ENCODE measurements around the gene CFAP99.

CFAP99 gene

DNA sequence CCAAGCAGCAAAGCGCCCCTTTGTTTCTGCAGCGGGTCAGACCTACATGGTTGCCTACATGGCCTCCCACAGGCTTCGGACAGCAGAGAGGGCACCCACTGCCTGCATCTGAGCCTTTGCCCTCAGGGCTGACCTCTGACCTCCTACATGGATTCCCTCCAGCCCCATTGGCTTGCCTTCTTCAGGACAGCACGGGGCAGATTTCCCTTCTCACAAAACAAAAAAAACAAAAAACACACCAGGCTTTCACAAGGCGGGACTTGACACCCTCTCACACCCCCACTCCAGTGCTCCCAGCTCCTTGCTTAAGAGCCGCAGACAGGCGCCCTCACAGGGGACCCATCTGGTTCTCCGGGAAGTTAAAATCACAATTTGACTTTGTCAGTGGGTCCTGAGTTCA is 33.2 kb upstream of the CFAP99 start:
- ChIA-PET POLR2A (ENCODE audit: low non-redundant PET) (no interaction called here), CTCF (no interaction called here)
- no peak for TF ChIP-seq CTCF (conservative IDR thresholded peaks at IDR 0.05; ENCODE audit: low read depth)
- no peak for DNase-seq (ENCODE audit: low spot score)
- no peak overlapping the region for H3K27ac ChIP-seq

DNA sequence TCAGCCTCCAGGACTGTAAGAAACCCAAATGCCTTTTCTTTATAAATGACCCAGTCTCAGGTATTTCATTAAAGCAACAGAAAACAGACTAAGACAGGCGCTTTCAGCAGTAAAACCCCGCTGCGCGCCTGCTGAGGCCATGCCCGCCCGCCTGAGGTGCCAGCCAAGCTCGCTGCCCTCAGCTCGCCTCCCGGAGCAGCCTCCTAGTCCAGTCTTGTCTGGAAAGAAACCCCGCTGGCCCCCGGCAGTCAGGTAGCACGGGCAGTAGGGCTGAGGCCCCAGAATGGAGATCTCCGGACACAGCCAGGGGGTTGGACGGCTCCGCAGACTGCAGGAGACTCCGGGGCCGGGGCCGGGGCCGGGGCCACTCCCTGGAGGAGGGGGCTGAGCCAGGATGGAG is 32.0 kb upstream of the CFAP99 start:
- no peak for DNase-seq (ENCODE audit: low spot score)
- no peak overlapping the region for H3K27ac ChIP-seq
- POLR2A ChIA-PET (ENCODE audit: low non-redundant PET): no interaction called here
- CTCF ChIA-PET: no interaction called here
- TF ChIP-seq CTCF (conservative IDR thresholded peaks at IDR 0.05; ENCODE audit: low read depth): no peak

DNA sequence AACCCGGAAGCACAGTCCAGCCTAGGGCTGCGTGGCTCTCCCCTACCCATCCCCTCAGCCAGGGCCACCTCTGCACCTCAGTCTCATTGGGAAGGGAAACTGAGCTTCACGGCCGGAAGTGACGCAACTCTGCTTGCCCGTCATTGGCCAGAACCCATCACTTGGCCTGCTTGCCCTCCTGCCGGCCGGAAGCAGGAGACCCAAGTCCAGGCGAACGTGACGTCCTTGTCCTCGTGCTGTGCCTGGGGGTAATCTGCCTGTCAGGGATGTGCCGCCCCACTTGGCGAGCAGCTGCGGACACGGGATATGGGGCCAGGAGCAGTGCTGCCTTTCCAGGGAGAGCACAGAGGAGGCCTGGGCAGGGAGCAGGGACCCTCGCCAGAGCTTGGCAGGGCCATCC is 31.5 kb upstream of the CFAP99 start:
- ChIA-PET CTCF (interaction anchor here (0.7 kb wide), 1 partner anchor 26 kb away, joined by 3 read pairs; no protein-coding TSS in a partner anchor), POLR2A (ENCODE audit: low non-redundant PET) (no interaction called here)
- no peak overlapping the region for H3K27ac ChIP-seq
- no peak for DNase-seq (ENCODE audit: low spot score)
- TF ChIP-seq CTCF (conservative IDR thresholded peaks at IDR 0.05; ENCODE audit: low read depth): no peak

- ChIA-PET POLR2A (ENCODE audit: low non-redundant PET) (no interaction called here), CTCF (no interaction called here)
- no peak for DNase-seq (ENCODE audit: low spot score)
- H3K27ac ChIP-seq: no peak overlapping the region
- TF ChIP-seq CTCF (conservative IDR thresholded peaks at IDR 0.05; ENCODE audit: low read depth): no peak
Observed at GRCh38 chr4:2387829-2388228, 30.9 kb upstream of the CFAP99 start.

DNA sequence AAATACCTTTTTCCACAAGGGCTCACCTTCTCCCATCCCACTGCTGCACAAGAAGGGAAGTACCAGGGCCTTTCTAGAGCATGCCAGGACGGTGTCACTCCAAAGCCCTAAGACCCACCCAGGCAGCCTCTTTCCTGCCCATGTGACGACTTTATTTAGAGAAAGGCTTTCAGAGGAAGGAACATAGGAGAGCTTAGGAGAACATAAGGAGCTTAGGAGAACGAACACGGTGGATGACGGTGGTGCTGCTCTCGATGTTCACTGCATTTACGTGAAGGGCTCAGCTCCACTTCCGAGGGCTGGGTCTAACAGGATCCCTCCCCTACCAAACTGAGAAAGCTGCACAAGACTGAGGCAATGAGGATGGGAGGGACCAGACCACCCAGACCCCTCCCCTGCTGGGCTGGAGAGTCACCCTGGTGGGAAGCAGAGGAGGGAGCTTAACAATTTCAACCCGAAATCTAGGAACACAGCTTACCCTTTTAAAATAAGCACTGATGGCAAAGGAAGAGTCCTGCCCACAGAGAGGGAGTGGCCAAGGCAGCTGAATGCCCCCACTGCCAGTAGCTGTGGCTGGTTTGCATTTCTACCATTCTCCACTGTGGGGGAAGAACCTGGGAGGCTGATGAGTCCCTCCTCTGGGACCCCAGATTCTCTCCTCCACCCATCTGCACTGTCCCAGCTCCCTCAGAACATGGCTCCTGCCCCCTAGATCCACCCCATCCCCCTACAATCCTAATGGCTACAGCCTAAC is 30.1 kb upstream of the CFAP99 start:
- ChIA-PET CTCF (no interaction called here), POLR2A (ENCODE audit: low non-redundant PET) (no interaction called here)
- no peak for TF ChIP-seq CTCF (conservative IDR thresholded peaks at IDR 0.05; ENCODE audit: low read depth)
- no peak overlapping the region for H3K27ac ChIP-seq
- no peak for DNase-seq (ENCODE audit: low spot score)

GRCh38 chr4:2389691-2390090 is 29.1 kb upstream of the CFAP99 start:
- ChIA-PET POLR2A (ENCODE audit: low non-redundant PET) (no interaction called here), CTCF (no interaction called here)
- TF ChIP-seq CTCF (conservative IDR thresholded peaks at IDR 0.05; ENCODE audit: low read depth): no peak
- no peak overlapping the region for H3K27ac ChIP-seq
- no peak for DNase-seq (ENCODE audit: low spot score)

All from RWPE1 (cell line).